ENCODE data around the gene RBFA.

- TF ChIP-seq, protein P1, sequence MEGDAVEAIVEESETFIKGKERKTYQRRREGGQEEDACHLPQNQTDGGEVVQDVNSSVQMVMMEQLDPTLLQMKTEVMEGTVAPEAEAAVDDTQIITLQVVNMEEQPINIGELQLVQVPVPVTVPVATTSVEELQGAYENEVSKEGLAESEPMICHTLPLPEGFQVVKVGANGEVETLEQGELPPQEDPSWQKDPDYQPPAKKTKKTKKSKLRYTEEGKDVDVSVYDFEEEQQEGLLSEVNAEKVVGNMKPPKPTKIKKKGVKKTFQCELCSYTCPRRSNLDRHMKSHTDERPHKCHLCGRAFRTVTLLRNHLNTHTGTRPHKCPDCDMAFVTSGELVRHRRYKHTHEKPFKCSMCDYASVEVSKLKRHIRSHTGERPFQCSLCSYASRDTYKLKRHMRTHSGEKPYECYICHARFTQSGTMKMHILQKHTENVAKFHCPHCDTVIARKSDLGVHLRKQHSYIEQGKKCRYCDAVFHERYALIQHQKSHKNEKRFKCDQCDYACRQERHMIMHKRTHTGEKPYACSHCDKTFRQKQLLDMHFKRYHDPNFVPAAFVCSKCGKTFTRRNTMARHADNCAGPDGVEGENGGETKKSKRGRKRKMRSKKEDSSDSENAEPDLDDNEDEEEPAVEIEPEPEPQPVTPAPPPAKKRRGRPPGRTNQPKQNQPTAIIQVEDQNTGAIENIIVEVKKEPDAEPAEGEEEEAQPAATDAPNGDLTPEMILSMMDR (IDR thresholded peaks at IDR 0.05) = no peak
- no peak for TF ChIP-seq POLR2A (IDR thresholded peaks at IDR 0.05)
Measured at GRCh38 chr18:80035997-80036396, 1.8 kb downstream of the RBFA start.
